Renal cortex interstitium (tissue), 11 donors: ENCODE measurements around the gene AJAP1. TPM values are rescaled to one million over a fixed set of nuclear protein-coding genes. Genes with fewer than 3 reads are reported as not detected.

Experiments
- DNase-seq, 11 donors: peaks; one replicate each; pipeline ENCODE4 v3.0.0-alpha.2; 2013; ENCODE audit warnings: low read depth in 9 of 11, low spot score in 4 of 11; ENCODE audit errors: extremely low read depth in 1 of 11
- polyA plus RNA-seq, 3 donors: library from polyadenylated mRNA; unstranded; fragments of 120-200 nt; gene quantifications; one replicate each; pipeline ENCODE4 v1.2.1, GENCODE V29; 2013; ENCODE audit not compliant: insufficient read length in 3 of 3

The AJAP1 gene
- polyA plus RNA-seq, 3 donors = 1.0 to 2.9 (median 1.4) TPM

GRCh38 chr1:4745560-4745959 lies 91.2 kb downstream of the AJAP1 start:
- no peak for DNase-seq

GRCh38 chr1:4749406-4749805 lies 95.0 kb downstream of the AJAP1 start:
- no peak for DNase-seq

GRCh38 chr1:4750177-4750576 lies 95.8 kb downstream of the AJAP1 start:
- no peak for DNase-seq

GRCh38 chr1:4752059-4752458 lies 97.7 kb downstream of the AJAP1 start:
- no peak for DNase-seq

GRCh38 chr1:4754816-4755215 lies 100.4 kb downstream of the AJAP1 start:
- DNase-seq = no peak

GRCh38 chr1:4755301-4755845 lies 101.0 kb downstream of the AJAP1 start:
- DNase-seq = no peak

- DNase-seq = no peak
These were observed 101.6 kb downstream of the AJAP1 start for GRCh38 chr1:4755864-4756504.

- DNase-seq = no peak
These were observed 102.6 kb downstream of the AJAP1 start for GRCh38 chr1:4756851-4757580.

- DNase-seq = no peak
These were observed 105.3 kb downstream of the AJAP1 start for GRCh38 chr1:4759671-4760070.

- DNase-seq = no peak
These were observed 105.7 kb downstream of the AJAP1 start for GRCh38 chr1:4760088-4760487.

- DNase-seq = no peak
These were observed 106.9 kb downstream of the AJAP1 start for GRCh38 chr1:4761324-4761723.

- DNase-seq = no peak
These were observed 107.7 kb downstream of the AJAP1 start for GRCh38 chr1:4762146-4762545.

- DNase-seq = no peak
These were observed 112.9 kb downstream of the AJAP1 start for GRCh38 chr1:4767308-4767707.

GRCh38 chr1:4768553-4768952 lies 114.1 kb downstream of the AJAP1 start:
- DNase-seq = no peak

GRCh38 chr1:4769516-4770280 lies 115.3 kb downstream of the AJAP1 start:
- DNase-seq = no peak

GRCh38 chr1:4770713-4771112 lies 116.3 kb downstream of the AJAP1 start:
- DNase-seq = no peak

GRCh38 chr1:4771267-4771666 lies 116.9 kb downstream of the AJAP1 start:
- no peak for DNase-seq

- DNase-seq = no peak
These were observed 117.3 kb downstream of the AJAP1 start for GRCh38 chr1:4771721-4772120.

- DNase-seq = no peak
These were observed 118.0 kb downstream of the AJAP1 start for GRCh38 chr1:4772294-4773010.
